Measurements from ENCODE around the gene CCNE1.
A peak's percentile ranks its signal among the peaks of the same experiment; 100 is the strongest.

Gene CCNE1

DNA sequence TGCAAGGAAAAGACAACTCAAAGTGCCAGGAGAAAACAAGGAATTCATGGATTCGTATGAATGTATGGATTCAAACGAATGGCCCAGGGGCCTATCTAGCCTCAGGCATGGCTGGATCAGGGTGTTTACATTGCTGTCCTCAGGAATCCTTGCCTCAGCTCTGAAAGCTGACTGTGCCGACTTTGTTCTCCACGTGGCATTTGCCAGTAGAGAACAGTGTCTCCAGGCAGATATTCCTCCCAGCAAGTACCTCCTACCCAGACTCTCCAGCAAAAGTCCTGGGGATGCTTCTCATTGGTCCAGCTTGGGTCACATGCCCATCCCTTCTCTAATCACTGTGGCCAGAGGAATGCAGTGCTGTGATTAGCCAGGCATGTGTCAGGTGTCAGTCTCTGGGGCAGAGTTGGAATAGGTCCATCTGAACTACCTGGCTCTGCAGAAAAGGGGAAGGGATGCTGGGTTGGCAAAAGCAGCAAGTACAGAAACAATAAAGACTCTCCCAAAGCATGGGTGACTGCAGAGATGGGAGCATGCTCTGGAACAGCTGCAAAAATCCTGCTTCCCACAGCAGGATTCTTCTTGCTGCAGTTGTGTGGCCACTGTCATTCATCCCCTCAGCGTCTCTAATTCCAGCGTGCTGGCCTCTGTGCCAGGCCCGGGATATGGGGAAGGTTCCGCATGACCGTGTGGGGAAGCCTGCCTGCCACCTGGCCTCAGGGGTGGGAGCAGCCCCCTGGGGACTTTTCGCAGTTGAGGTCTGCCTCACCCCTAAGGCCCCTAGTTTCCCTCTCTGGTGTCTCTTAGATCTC lies 30.0 kb downstream of the CCNE1 start:
- peak overlapping the region; percentile 76 to 91 (median 86) for H3K27ac Mint-ChIP-seq

DNA sequence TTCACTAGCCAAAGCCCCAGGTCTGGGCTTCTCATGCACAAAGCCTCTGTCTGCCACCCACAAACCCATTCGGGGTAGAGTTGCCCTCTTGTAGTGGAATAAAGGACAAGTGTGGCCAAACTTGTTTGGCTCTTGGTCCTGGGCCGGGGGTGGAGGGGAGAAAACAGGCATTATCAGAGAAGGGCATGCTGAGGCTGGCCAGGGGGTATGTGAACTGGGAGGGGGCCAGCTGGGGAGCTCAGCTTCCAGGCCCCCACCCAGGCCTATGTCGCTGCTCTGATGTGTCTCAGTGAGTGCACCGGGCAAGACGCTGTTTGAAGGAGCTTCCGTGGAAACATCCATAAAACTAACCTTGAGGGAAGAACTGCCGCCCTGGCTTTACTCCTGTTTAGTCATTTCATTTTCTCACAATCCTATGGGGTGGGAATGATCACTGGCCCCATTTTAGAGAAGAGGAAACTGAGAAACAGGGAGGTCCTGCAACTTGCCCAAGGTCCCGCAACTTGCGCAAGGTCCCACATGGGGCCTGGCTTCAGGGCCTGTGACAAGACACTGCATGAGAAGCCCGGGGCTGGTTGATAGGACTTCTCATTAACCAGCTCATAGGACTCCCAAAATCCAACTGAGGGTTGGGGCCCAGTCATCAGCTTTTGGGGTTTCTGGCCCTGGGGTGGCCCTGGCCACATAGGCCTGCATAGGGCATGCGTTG lies 30.8 kb downstream of the CCNE1 start:
- H3K36me3 Mint-ChIP-seq (ENCODE audit: low read depth), result no peaks in the 10 kb centered on the region
- peaks cover 28% of the 10 kb centered on the region for H3K4me1 Mint-ChIP-seq
- no peaks in the 10 kb centered on the region for H3K9me3 Mint-ChIP-seq
- peak overlapping the region; percentile 61 to 78 (median 70) for H3K4me3 Mint-ChIP-seq
- TF ChIP-seq, protein P1, sequence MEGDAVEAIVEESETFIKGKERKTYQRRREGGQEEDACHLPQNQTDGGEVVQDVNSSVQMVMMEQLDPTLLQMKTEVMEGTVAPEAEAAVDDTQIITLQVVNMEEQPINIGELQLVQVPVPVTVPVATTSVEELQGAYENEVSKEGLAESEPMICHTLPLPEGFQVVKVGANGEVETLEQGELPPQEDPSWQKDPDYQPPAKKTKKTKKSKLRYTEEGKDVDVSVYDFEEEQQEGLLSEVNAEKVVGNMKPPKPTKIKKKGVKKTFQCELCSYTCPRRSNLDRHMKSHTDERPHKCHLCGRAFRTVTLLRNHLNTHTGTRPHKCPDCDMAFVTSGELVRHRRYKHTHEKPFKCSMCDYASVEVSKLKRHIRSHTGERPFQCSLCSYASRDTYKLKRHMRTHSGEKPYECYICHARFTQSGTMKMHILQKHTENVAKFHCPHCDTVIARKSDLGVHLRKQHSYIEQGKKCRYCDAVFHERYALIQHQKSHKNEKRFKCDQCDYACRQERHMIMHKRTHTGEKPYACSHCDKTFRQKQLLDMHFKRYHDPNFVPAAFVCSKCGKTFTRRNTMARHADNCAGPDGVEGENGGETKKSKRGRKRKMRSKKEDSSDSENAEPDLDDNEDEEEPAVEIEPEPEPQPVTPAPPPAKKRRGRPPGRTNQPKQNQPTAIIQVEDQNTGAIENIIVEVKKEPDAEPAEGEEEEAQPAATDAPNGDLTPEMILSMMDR (IDR thresholded peaks at IDR 0.05; ENCODE audit: unreplicated experiment in 3 of 3), result no peak
- peaks cover 5% of the 10 kb centered on the region for H3K27me3 Mint-ChIP-seq (ENCODE audit: low read depth)
- peak overlapping the region; percentile 76 to 91 (median 86) for H3K27ac Mint-ChIP-seq

More for the DNA sequence above, 30.0 kb downstream of the CCNE1 start:
- Mint-ChIP-seq H3K9me3 (no peaks in the 10 kb centered on the region), H3K4me3 (peak overlapping the region; percentile 48 to 78 (median 55)), H3K36me3 (ENCODE audit: low read depth) (no peaks in the 10 kb centered on the region), H3K27me3 (ENCODE audit: low read depth) (peaks cover 5% of the 10 kb centered on the region), H3K4me1 (peaks cover 28% of the 10 kb centered on the region)
- TF ChIP-seq, protein P1 (IDR thresholded peaks at IDR 0.05; ENCODE audit: unreplicated experiment in 3 of 3), result no peak

DNA sequence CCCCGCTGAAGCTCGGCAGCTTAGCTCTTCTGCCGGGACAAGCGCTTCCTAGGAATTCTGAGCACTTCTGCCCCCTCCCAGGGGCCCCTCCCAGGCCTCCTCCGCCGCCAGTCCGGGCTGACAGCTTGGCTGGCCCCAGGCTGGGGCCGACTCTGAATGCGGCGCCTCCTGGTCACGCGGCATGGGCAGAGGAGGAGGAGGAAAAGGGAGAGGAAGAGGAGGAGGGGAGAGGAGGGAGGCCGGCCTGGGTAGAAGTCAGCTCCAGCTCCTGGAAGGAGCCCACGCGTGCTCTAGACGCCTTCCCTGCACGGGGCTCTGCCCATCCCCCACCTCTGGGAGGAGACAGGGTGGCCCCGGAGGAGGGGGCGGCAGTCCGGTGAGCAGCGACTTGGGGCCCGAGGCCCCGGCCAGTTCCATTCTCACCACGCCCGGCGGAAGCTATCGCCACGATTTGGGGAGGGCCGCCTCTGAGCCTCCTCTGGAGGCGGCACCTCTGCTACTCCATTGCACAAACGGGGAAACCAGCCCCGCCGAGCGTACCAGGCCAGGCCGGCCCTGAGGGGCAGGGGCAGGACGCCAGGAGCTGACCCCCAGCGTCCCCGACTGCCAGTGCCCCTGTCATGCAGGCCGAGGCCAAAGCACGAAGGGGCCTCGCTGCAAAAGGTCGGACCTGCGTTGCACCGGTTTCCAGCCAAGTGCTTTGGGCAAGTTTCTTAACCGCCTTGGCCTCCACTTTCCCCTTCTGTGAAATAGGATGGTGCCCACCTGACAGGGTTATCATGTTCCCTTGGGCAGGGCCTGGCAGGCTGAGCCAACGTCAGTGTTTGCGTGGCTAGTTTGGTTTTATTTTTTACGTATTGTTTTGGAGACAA lies 31.6 kb downstream of the CCNE1 start:
- H3K4me3 Mint-ChIP-seq, result peak overlapping the region; percentile 78 to 84 (median 81)
- peaks cover 28% of the 10 kb centered on the region for H3K4me1 Mint-ChIP-seq

DNA sequence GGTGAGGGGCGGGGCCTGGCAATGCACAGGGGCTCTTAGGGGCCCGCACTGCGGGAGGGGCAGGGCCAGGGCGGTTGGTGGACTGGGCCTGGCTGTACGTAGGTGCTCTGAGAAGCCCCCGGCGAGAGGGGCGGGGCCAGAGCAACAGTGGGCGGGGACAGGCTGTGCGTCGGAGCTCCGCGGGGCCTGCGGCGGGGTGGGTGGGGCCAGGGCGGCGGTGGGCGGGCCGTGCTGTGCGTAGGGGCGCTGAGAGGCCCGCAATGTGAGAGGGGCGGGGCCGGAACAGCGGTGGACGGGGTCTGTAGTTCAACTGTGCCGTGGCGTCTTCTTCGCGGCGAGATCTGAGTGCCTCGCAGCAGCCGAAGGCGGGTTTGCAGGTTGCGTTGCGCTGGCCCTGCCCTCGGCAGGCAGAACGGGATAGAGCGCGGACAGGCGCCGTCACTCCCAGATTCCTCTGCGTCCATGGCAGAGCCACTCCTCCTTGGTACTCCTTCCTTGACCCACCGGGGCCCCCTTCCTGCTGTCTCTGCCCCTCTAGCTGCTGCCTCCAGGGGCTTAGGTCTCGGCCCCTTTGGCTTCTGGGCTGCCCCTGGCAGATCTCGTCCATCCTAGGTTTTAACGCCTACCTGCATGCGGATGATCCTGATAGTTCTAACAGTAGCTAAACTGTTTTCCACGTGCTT lies 33.2 kb downstream of the CCNE1 start:
- TF ChIP-seq, protein P1 (IDR thresholded peaks at IDR 0.05; ENCODE audit: unreplicated experiment in 3 of 3), result no peak
- H3K4me3 Mint-ChIP-seq, result peak overlapping the region; percentile 88 to 90 (median 89)
- peaks cover 28% of the 10 kb centered on the region for H3K4me1 Mint-ChIP-seq
- H3K36me3 Mint-ChIP-seq (ENCODE audit: low read depth), result no peaks in the 10 kb centered on the region
- peak overlapping the region; percentile 79 to 90 (median 86) for H3K27ac Mint-ChIP-seq
- H3K9me3 Mint-ChIP-seq, result no peaks in the 10 kb centered on the region
- peaks cover 11% of the 10 kb centered on the region for H3K27me3 Mint-ChIP-seq (ENCODE audit: low read depth)

More for the DNA sequence above, 31.6 kb downstream of the CCNE1 start:
- peaks cover 5% of the 10 kb centered on the region for H3K27me3 Mint-ChIP-seq (ENCODE audit: low read depth)
- peak overlapping the region in 2 of 3 experiments; percentile 86 to 91 for H3K27ac Mint-ChIP-seq
- TF ChIP-seq, protein P1 (IDR thresholded peaks at IDR 0.05; ENCODE audit: unreplicated experiment in 3 of 3), result no peak
- no peaks in the 10 kb centered on the region for H3K36me3 Mint-ChIP-seq (ENCODE audit: low read depth)
- H3K9me3 Mint-ChIP-seq, result no peaks in the 10 kb centered on the region

DNA sequence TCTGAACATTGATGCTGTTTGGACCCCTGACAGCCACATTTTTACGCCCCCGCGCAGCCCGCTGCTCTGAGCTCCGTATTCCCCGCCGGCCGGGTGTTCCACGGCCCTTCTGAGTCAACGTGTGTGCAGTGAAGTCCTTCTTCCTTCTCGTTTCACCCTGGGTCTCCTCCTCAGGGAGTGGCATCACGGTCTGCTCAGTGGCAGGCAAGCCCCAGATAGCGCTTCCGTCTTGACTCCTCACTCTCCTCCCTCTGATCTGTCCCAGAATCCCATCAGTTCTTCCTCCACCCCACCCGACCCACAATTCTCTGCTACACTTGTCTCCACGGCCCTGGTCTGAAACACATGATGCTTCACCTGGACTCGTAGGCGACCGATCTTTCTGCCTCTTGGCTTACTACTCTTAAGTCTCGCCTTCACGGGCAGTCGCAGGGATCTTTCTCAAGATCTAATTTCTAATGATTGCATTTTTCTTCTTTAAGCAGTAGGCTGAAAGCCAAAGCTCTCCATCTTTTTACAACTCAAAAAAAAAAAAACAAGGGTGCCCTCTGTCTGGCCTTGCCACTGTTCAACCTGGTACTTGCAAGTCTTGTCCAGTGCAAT lies 33.9 kb downstream of the CCNE1 start:
- H3K4me1 Mint-ChIP-seq, result peaks cover 21% of the 10 kb centered on the region
- H3K4me3 Mint-ChIP-seq, result peak overlapping the region; percentile 88 to 90 (median 89)
- H3K9me3 Mint-ChIP-seq, result no peaks in the 10 kb centered on the region
- TF ChIP-seq, protein P1 (IDR thresholded peaks at IDR 0.05; ENCODE audit: unreplicated experiment in 3 of 3), result no peak
- H3K36me3 Mint-ChIP-seq (ENCODE audit: low read depth), result no peaks in the 10 kb centered on the region
- H3K27ac Mint-ChIP-seq, result peak overlapping the region; percentile 79 to 90 (median 86)
- H3K27me3 Mint-ChIP-seq (ENCODE audit: low read depth), result peaks cover 7% of the 10 kb centered on the region

Data from nephron (organoid).